ENCODE measurements around the gene PSMB11.

PSMB11 gene

GRCh38 chr14:23017091-23017490 lies 24.9 kb upstream of the PSMB11 start:
- no peak for DNase-seq

GRCh38 chr14:23018107-23018506 lies 23.9 kb upstream of the PSMB11 start:
- DNase-seq = no peak

GRCh38 chr14:23020143-23021128 lies 21.6 kb upstream of the PSMB11 start:
- no peak for DNase-seq

- no peak for DNase-seq
Observed at GRCh38 chr14:23021434-23021833, 20.6 kb upstream of the PSMB11 start.

GRCh38 chr14:23021889-23022442 lies 20.0 kb upstream of the PSMB11 start:
- no peak for DNase-seq

GRCh38 chr14:23023022-23023794 lies 18.8 kb upstream of the PSMB11 start:
- no peak for DNase-seq

GRCh38 chr14:23023795-23024152 lies 18.2 kb upstream of the PSMB11 start:
- DNase-seq = no peak

- DNase-seq = no peak
Observed at GRCh38 chr14:23024612-23025075, 17.4 kb upstream of the PSMB11 start.

- DNase-seq = no peak
Observed at GRCh38 chr14:23025151-23025814, 16.7 kb upstream of the PSMB11 start.

GRCh38 chr14:23028799-23029198 lies 13.2 kb upstream of the PSMB11 start:
- no peak for DNase-seq

GRCh38 chr14:23030936-23031335 lies 11.1 kb upstream of the PSMB11 start:
- DNase-seq = no peak

- DNase-seq = no peak
Observed at GRCh38 chr14:23033251-23033727, 8.7 kb upstream of the PSMB11 start.

GRCh38 chr14:23033801-23034497 lies 8.1 kb upstream of the PSMB11 start:
- DNase-seq = no peak

GRCh38 chr14:23034498-23035302 lies 7.3 kb upstream of the PSMB11 start, which contains the start of gene PSMB5:
Gene PSMB5, minus strand, starts transcription at chr14:23034900. Its CDS starts 19 bp downstream, at chr14:23034881.
- DNase-seq = no peak

GRCh38 chr14:23035303-23036144 lies 6.5 kb upstream of the PSMB11 start:
- DNase-seq = no peak

- no peak for DNase-seq
Observed at GRCh38 chr14:23040100-23040499, 1.9 kb upstream of the PSMB11 start.

- no peak for DNase-seq
Observed at GRCh38 chr14:23041729-23042128, 283 bp upstream of the PSMB11 start.

GRCh38 chr14:23043145-23043544 lies 1.1 kb downstream of the PSMB11 start:
- DNase-seq = no peak

GRCh38 chr14:23043754-23044153 lies 1.7 kb downstream of the PSMB11 start:
- no peak for DNase-seq

- no peak for DNase-seq
Observed at GRCh38 chr14:23044840-23045239, 2.8 kb downstream of the PSMB11 start.

Measured in NCI-H526 treated with DMSO at 0.1 percent for 48 hours (cell line).